Measurements from ENCODE around the gene ADAMTS9.

DNA sequence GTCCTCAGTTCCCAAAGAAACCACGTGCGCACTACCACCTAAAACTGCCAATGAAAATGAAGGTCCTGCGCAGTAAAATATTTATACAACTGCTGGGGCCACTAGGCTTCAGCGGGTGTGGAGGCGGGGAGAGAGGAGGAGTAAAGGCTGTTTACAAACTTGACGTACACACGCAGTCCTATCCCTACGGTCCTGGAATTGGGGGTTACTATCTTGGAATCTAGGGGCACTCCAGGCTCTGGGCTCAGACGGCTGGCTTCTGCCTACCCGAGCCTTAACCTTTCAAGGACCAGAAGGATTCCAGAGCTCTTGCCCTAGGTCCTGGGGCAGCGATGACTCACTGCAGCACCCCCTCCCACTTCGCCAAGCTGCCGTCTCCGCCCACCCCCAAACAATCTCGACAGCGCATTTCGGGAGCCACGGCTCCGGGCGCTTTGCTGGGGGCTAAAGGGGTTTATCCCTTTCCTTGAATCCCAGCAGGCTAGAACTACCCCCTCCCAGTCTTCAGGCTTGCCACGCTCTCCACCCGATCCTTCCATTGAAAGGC lies 3.0 kb downstream of the ADAMTS9 start:
- TF ChIP-seq, protein P1, sequence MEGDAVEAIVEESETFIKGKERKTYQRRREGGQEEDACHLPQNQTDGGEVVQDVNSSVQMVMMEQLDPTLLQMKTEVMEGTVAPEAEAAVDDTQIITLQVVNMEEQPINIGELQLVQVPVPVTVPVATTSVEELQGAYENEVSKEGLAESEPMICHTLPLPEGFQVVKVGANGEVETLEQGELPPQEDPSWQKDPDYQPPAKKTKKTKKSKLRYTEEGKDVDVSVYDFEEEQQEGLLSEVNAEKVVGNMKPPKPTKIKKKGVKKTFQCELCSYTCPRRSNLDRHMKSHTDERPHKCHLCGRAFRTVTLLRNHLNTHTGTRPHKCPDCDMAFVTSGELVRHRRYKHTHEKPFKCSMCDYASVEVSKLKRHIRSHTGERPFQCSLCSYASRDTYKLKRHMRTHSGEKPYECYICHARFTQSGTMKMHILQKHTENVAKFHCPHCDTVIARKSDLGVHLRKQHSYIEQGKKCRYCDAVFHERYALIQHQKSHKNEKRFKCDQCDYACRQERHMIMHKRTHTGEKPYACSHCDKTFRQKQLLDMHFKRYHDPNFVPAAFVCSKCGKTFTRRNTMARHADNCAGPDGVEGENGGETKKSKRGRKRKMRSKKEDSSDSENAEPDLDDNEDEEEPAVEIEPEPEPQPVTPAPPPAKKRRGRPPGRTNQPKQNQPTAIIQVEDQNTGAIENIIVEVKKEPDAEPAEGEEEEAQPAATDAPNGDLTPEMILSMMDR (conservative IDR thresholded peaks at IDR 0.05; ENCODE audit: low read length): no peak
- no peak for TF ChIP-seq EZH2phosphoT487 (IDR thresholded peaks at IDR 0.05; ENCODE audit: borderline replicate concordance)

All from Loucy (cell line).